Measurements from ENCODE around the gene FNBP1L.

DNA sequence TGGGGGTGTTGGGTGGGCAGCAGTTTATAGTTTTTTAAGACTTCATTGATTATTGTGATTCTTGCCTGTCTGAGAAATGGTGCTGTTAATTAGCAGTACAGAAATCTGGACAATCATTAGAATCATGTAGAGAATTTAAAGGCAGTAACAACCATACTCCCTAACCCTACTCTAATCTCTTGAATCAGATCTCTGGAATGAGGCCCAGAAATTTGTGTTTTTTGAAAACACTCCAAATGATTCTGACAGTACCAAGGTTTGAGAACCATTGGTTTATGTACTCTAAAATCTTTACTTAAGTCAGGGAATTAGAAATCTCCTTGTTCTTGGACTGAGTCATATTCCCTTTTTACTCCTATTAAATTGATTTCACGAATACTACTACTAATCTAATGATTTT lies 24.0 kb downstream of the FNBP1L start:
- TF ChIP-seq POLR2AphosphoS5 (IDR thresholded peaks at IDR 0.05; ENCODE audit: borderline replicate concordance, low read depth, low read length), result no peak
- TF ChIP-seq EZH2 (IDR thresholded peaks at IDR 0.05), result no peak

Data from SK-N-MC (cell line).